GM23338 (cell line): ENCODE measurements around the gene C10orf90.

ENCODE experiments used
- CREB1 ChIP-seq: fragments of 250-450 bp; sonication (Bioruptor Pico); IDR thresholded peaks from 2 replicates; pipeline ENCODE4 v1.5.0; 2020; ENCODE audit warnings: low read depth, mild to moderate bottlenecking, moderate library complexity
- CTCF ChIP-seq, 2 experiments: fragments of 200-600 bp in 1 of 2; sonication (generic) in 1 of 2; conservative IDR thresholded peaks; 2 replicates each; pipeline versions ENCODE4 v1.5.1 to v1.6.1; 2016 to 2017; ENCODE audit warnings: antibody characterized with exemption in 2 of 2, low read depth in 2 of 2, mild to moderate bottlenecking in 2 of 2, moderate library complexity in 1 of 2
- ETS1 ChIP-seq: IDR thresholded peaks from 2 replicates; pipeline ENCODE4 v1.6.1; 2016; ENCODE audit warnings: antibody characterized with exemption
- EZH2 ChIP-seq: fragments of 200-600 bp; sonication (generic); IDR thresholded peaks from one replicate; pipeline ENCODE4 v1.8.0; 2017; ENCODE audit warnings: antibody characterized with exemption, mild to moderate bottlenecking, low read depth; ENCODE audit not compliant: unreplicated experiment
- EZH2phosphoT487 ChIP-seq: fragments of 200-600 bp; sonication (generic); IDR thresholded peaks from one replicate; pipeline ENCODE4 v1.8.1; 2018; ENCODE audit warnings: antibody characterized with exemption; ENCODE audit not compliant: unreplicated experiment
- JUNB ChIP-seq: IDR thresholded peaks from one replicate; pipeline ENCODE4 v1.6.1; 2016; ENCODE audit warnings: antibody characterized with exemption; ENCODE audit not compliant: unreplicated experiment
- NANOG ChIP-seq: IDR thresholded peaks from 2 replicates; pipeline ENCODE4 v1.6.1; 2016; ENCODE audit warnings: antibody characterized with exemption, borderline replicate concordance
- POLR2AphosphoS5 ChIP-seq: IDR thresholded peaks from 2 replicates; pipeline ENCODE4 v1.6.1; 2016; ENCODE audit warnings: antibody characterized with exemption, low read depth
- REST ChIP-seq: IDR thresholded peaks from one replicate; pipeline ENCODE4 v1.6.1; 2018; ENCODE audit warnings: antibody characterized with exemption; ENCODE audit not compliant: unreplicated experiment
- STAT1 ChIP-seq: IDR thresholded peaks from one replicate; pipeline ENCODE4 v1.6.1; 2016; ENCODE audit warnings: antibody characterized with exemption; ENCODE audit not compliant: unreplicated experiment
- ZNF114 ChIP-seq: fragments of 250-450 bp; sonication (Bioruptor Pico); IDR thresholded peaks from 2 replicates; pipeline ENCODE4 v1.5.0; 2020; ENCODE audit warnings: mild to moderate bottlenecking, moderate library complexity
- ZNF331 ChIP-seq: fragments of 250-450 bp; sonication (Bioruptor Pico); IDR thresholded peaks from 2 replicates; pipeline ENCODE4 v1.5.0; 2020; ENCODE audit warnings: low read depth, mild to moderate bottlenecking, moderate library complexity
- ZNF462 ChIP-seq: fragments of 250-450 bp; sonication (Bioruptor Pico); IDR thresholded peaks from 2 replicates; pipeline ENCODE4 v1.5.0; 2020; ENCODE audit warnings: mild to moderate bottlenecking, moderate library complexity

- no peak for TF ChIP-seq CTCF (conservative IDR thresholded peaks at IDR 0.05; ENCODE audit: low read depth in 2 of 2)
- TF ChIP-seq EZH2: no peak
- TF ChIP-seq CREB1 (CRISPR knock-in tag): no peak
- no peak for TF ChIP-seq ZNF331
- no peak for TF ChIP-seq JUNB
- TF ChIP-seq POLR2AphosphoS5: no peak
- TF ChIP-seq ZNF114: no peak
- TF ChIP-seq REST: no peak
- TF ChIP-seq ETS1: no peak
- TF ChIP-seq EZH2phosphoT487: no peak
- TF ChIP-seq STAT1: no peak
- TF ChIP-seq ZNF462 (CRISPR knock-in tag): no peak
- no peak for TF ChIP-seq NANOG
Observed at GRCh38 chr10:126456632-126457031, 213.9 kb downstream of the C10orf90 start.
